ENCODE data around the gene MYO18B.

MYO18B gene

DNA sequence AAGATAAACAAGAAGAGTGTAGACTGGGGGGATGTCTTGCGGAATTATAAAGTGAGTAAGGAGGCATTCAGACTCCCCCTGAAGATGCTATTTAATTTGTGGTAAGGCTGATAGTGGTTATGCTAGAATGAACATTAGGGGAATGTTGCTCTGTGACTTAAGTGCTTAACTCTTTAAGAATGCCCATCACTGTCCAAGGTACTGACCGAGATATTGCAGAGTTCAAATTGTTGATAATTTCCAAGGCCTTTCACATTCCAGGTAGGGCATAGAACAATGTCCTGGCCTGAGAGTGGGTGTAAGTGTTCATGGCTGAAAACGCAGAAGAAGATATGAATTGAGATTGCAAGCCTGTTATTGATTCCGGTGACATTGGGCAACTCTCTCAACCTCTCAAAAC is 337.0 kb downstream of the MYO18B start:
- TF ChIP-seq, protein P1, sequence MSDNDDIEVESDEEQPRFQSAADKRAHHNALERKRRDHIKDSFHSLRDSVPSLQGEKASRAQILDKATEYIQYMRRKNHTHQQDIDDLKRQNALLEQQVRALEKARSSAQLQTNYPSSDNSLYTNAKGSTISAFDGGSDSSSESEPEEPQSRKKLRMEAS (IDR thresholded peaks at IDR 0.05; ENCODE audit: low read depth, low read length): no peak
- TF ChIP-seq, protein P2, sequence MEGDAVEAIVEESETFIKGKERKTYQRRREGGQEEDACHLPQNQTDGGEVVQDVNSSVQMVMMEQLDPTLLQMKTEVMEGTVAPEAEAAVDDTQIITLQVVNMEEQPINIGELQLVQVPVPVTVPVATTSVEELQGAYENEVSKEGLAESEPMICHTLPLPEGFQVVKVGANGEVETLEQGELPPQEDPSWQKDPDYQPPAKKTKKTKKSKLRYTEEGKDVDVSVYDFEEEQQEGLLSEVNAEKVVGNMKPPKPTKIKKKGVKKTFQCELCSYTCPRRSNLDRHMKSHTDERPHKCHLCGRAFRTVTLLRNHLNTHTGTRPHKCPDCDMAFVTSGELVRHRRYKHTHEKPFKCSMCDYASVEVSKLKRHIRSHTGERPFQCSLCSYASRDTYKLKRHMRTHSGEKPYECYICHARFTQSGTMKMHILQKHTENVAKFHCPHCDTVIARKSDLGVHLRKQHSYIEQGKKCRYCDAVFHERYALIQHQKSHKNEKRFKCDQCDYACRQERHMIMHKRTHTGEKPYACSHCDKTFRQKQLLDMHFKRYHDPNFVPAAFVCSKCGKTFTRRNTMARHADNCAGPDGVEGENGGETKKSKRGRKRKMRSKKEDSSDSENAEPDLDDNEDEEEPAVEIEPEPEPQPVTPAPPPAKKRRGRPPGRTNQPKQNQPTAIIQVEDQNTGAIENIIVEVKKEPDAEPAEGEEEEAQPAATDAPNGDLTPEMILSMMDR (IDR thresholded peaks at IDR 0.05; ENCODE audit: low read depth, low read length): no peak
- TF ChIP-seq POLR2A (IDR thresholded peaks at IDR 0.05; ENCODE audit: extremely low read depth, insufficient read length): no peak
- no peak for TF ChIP-seq MYC (IDR thresholded peaks at IDR 0.05; ENCODE audit: low read depth, low read length)
- peak; percentile 5 for DNase-seq (ENCODE audit: low read depth)
- H3K4me3 ChIP-seq (ENCODE audit: low read depth, low read length): no peak overlapping the region

All from NB4 (cell line).